Glutamatergic neuron (in vitro differentiated cells): ENCODE results near the gene DYRK2. TPM values are rescaled to one million over a fixed set of nuclear protein-coding genes. Genes with fewer than 3 reads are reported as not detected.

Source experiments
- DNase-seq: peaks from one replicate; pipeline ENCODE4 v3.0.0; 2022
- H3K27ac Mint-ChIP-seq: one replicate; pipeline ENCODE4 v1.8.0; 2020; ENCODE audit warnings: mild to moderate bottlenecking, mixed read lengths, inconsistent platforms; ENCODE audit not compliant: unreplicated experiment
- H3K27me3 Mint-ChIP-seq: one replicate; pipeline ENCODE4 v1.8.0; 2020; ENCODE audit warnings: mild to moderate bottlenecking, moderate library complexity, mixed read lengths, inconsistent platforms; ENCODE audit not compliant: unreplicated experiment
- H3K36me3 Mint-ChIP-seq: one replicate; pipeline ENCODE4 v1.8.0; 2020; ENCODE audit warnings: mild to moderate bottlenecking, mixed read lengths, inconsistent platforms; ENCODE audit not compliant: unreplicated experiment
- H3K4me1 Mint-ChIP-seq: one replicate; pipeline ENCODE4 v1.8.0; 2020; ENCODE audit warnings: mild to moderate bottlenecking, low read depth, mixed read lengths, inconsistent platforms; ENCODE audit not compliant: unreplicated experiment
- H3K4me3 Mint-ChIP-seq: one replicate; pipeline ENCODE4 v1.8.0; 2020; ENCODE audit warnings: mild to moderate bottlenecking, mixed read lengths, inconsistent platforms; ENCODE audit not compliant: unreplicated experiment
- H3K9me3 Mint-ChIP-seq: one replicate; pipeline ENCODE4 v1.8.0; 2020; ENCODE audit warnings: mild to moderate bottlenecking, moderate library complexity, mixed read lengths, inconsistent platforms; ENCODE audit not compliant: unreplicated experiment
- total RNA-seq: library from RNA; stranded (reverse); fragmentation: NEBNext Ultra II Directional; extraction: Animal tissue kit (Norgen Biotek cat#: 25700); gene quantifications from one replicate; pipeline ENCODE4 v1.2.1, GENCODE V29; 2021; ENCODE audit not compliant: unreplicated experiment
- TF ChIP-seq, protein P1 (sequence below): fragments of 200-600 bp; sonication (generic); IDR thresholded peaks from one replicate; pipeline ENCODE4 v1.5.0; 2021; ENCODE audit not compliant: partially characterized antibody, unreplicated experiment

DYRK2 gene
- total RNA-seq, 1 donor from 2014 or later, result 70.9 TPM

DNA sequence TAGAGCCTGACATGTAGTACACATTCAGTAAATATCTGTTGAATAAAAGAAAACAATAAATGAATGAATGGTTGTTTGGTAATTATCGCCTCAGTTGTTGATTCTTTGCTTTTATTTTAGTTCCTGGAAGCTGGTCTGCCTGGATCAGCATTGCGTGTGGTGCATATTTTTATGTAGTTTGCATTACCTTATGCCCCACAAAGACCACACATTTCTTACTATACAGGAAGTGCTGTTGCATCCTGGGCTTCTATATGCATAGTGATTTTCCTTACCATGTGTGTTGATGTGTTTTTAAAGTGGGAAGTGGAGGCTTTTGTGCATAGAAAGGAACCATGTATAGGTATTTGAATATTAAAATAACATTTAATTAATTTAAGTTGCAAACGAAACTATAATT is 43.6 kb downstream of the DYRK2 start:
- H3K36me3 Mint-ChIP-seq, result no peaks in the 10 kb centered on the region
- TF ChIP-seq, protein P1, sequence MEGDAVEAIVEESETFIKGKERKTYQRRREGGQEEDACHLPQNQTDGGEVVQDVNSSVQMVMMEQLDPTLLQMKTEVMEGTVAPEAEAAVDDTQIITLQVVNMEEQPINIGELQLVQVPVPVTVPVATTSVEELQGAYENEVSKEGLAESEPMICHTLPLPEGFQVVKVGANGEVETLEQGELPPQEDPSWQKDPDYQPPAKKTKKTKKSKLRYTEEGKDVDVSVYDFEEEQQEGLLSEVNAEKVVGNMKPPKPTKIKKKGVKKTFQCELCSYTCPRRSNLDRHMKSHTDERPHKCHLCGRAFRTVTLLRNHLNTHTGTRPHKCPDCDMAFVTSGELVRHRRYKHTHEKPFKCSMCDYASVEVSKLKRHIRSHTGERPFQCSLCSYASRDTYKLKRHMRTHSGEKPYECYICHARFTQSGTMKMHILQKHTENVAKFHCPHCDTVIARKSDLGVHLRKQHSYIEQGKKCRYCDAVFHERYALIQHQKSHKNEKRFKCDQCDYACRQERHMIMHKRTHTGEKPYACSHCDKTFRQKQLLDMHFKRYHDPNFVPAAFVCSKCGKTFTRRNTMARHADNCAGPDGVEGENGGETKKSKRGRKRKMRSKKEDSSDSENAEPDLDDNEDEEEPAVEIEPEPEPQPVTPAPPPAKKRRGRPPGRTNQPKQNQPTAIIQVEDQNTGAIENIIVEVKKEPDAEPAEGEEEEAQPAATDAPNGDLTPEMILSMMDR, result no peak
- no peak overlapping the region for H3K27ac Mint-ChIP-seq
- H3K27me3 Mint-ChIP-seq, result no peaks in the 10 kb centered on the region
- no peaks in the 10 kb centered on the region for H3K9me3 Mint-ChIP-seq
- no peaks in the 10 kb centered on the region for H3K4me1 Mint-ChIP-seq
- no peak for DNase-seq
- no peak overlapping the region for H3K4me3 Mint-ChIP-seq

DNA sequence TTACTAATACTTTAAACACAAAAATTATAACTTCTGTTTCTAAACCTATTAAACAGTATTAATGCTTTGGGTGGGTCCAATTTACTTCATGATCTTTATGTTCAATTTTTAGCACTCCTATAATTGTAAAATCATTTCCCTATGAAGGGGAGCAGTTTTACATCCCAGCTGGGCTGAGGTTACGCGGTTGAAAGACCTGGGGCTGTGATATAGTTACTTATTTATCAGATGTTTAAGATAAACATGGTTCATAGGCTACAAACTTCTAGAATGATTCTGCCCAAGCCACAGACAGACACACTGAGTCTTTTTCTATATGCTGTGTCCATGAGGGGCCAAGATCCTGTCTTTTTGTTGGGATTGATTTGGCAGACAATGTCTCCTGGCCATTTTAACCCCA is 44.4 kb downstream of the DYRK2 start:
- no peaks in the 10 kb centered on the region for H3K4me1 Mint-ChIP-seq
- H3K9me3 Mint-ChIP-seq, result no peaks in the 10 kb centered on the region
- no peaks in the 10 kb centered on the region for H3K36me3 Mint-ChIP-seq
- TF ChIP-seq, protein P1, result no peak
- no peak overlapping the region for H3K27ac Mint-ChIP-seq
- H3K27me3 Mint-ChIP-seq, result no peaks in the 10 kb centered on the region
- no peak for DNase-seq
- no peak overlapping the region for H3K4me3 Mint-ChIP-seq

DNA sequence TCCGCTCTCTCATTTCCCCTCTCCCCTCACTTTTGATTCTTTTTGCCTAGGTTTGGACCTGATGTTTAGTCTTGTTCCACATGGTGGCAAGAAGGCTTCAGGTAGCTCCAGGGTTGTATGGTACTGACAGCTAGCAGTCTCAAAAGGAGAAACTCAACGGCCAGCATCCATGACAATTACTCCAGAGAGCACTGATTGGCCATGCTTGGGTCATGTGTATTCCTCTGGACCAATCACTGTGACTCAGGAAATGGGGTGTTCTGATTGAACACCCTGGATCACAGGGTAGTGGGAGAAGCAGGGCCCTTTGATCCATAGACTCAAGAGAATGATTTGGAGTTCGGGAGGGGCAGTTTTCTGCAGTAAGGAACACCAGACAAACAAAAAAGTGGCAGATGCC is 45.3 kb downstream of the DYRK2 start:
- Mint-ChIP-seq H3K9me3 (no peaks in the 10 kb centered on the region), H3K4me1 (no peaks in the 10 kb centered on the region), H3K27ac (no peak overlapping the region), H3K36me3 (no peaks in the 10 kb centered on the region), H3K4me3 (no peak overlapping the region), H3K27me3 (no peaks in the 10 kb centered on the region)
- DNase-seq, result no peak
- TF ChIP-seq, protein P1, result no peak

DNA sequence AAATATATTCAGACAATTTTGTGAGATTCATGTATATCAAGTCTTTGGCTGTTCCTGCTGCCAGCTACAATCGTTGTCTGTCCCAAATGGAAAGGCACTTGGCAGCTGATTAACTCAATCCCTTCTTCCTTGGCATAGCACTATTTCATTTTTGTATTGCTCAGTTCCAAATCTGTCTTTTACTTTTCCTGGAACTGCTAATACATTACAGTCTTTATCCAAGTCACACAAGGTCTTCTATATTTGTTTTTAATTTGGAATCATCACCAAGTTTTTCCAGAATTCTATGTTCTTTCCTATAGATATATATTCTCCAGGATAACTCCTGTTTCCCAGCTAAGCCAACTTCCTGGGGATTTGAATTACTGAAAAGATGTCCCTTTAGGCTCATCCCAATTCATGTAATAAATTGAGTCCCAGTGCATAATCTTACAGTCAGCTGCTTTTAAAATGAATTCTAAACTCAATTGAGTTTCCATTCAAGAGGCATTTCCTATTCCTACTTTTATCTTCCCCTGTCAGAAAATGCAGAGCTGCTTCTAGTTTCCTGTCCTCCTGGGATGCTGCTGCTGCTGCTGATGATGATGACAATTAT is 45.9 kb downstream of the DYRK2 start:
- H3K36me3 Mint-ChIP-seq, result no peaks in the 10 kb centered on the region
- TF ChIP-seq, protein P1, result no peak
- H3K9me3 Mint-ChIP-seq, result no peaks in the 10 kb centered on the region
- no peaks in the 10 kb centered on the region for H3K27me3 Mint-ChIP-seq
- no peak overlapping the region for H3K4me3 Mint-ChIP-seq
- no peak for DNase-seq
- H3K4me1 Mint-ChIP-seq, result no peaks in the 10 kb centered on the region
- no peak overlapping the region for H3K27ac Mint-ChIP-seq

DNA sequence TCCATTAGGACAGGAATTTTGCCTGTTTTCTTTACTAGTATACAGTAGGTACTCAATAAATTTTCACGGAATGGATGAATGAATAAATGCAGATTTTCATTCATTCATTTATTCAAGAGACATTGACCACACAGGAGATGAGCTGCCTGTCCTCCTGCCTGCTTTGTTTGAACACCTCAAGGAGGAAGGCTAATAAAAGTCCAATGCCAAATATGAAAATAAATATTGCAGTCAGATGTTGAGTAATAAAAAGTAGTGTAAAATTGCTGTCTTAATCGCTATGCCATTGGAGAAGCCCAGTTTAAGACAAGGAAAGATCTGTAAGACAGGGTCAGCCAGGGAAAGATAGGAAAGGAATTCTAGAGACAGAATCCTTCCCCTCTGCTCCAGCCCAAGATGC is 47.4 kb downstream of the DYRK2 start:
- TF ChIP-seq, protein P1, result no peak
- no peak overlapping the region for H3K27ac Mint-ChIP-seq

More for the DNA sequence above, 47.4 kb downstream of the DYRK2 start:
- no peak for DNase-seq
- Mint-ChIP-seq H3K27me3 (no peaks in the 10 kb centered on the region), H3K4me1 (no peaks in the 10 kb centered on the region), H3K9me3 (no peaks in the 10 kb centered on the region), H3K4me3 (no peak overlapping the region), H3K36me3 (no peaks in the 10 kb centered on the region)
